ENCODE data around the gene FRAS1.

FRAS1 gene

GRCh38 chr4:78418406-78418805, 361.3 kb downstream of the FRAS1 start:
- no peak for TF ChIP-seq TAF1 (IDR thresholded peaks at IDR 0.05; ENCODE audit: borderline replicate concordance, insufficient read depth, low read length)
- no peak for TF ChIP-seq SIN3A (IDR thresholded peaks at IDR 0.05; ENCODE audit: borderline replicate concordance, insufficient read depth, low read length)
- TF ChIP-seq FOXP2 (optimal IDR thresholded peaks at IDR 0.05; ENCODE audit: borderline replicate concordance, extremely low read depth, extremely low read length, insufficient read depth), result no peak
- TF ChIP-seq POLR2AphosphoS5 (IDR thresholded peaks at IDR 0.05; ENCODE audit: low read depth, low read length), result no peak
- no peak for TF ChIP-seq REST (IDR thresholded peaks at IDR 0.05; ENCODE audit: insufficient read depth in 1 of 2, low read depth in 2 of 2, low read length in 2 of 2)

- TF ChIP-seq FOXP2 (optimal IDR thresholded peaks at IDR 0.05; ENCODE audit: borderline replicate concordance, extremely low read depth, extremely low read length, insufficient read depth) (no peak), POLR2AphosphoS5 (IDR thresholded peaks at IDR 0.05; ENCODE audit: low read depth, low read length) (no peak), REST (IDR thresholded peaks at IDR 0.05; ENCODE audit: insufficient read depth in 1 of 2, low read depth in 2 of 2, low read length in 2 of 2) (no peak), SIN3A (IDR thresholded peaks at IDR 0.05; ENCODE audit: borderline replicate concordance, insufficient read depth, low read length) (no peak), TAF1 (IDR thresholded peaks at IDR 0.05; ENCODE audit: borderline replicate concordance, insufficient read depth, low read length) (no peak)
Measured at GRCh38 chr4:78423790-78424189, 366.7 kb downstream of the FRAS1 start.

GRCh38 chr4:78424461-78424860, 367.3 kb downstream of the FRAS1 start:
- TF ChIP-seq REST (IDR thresholded peaks at IDR 0.05; ENCODE audit: insufficient read depth in 1 of 2, low read depth in 2 of 2, low read length in 2 of 2) (no peak), TAF1 (IDR thresholded peaks at IDR 0.05; ENCODE audit: borderline replicate concordance, insufficient read depth, low read length) (no peak), SIN3A (IDR thresholded peaks at IDR 0.05; ENCODE audit: borderline replicate concordance, insufficient read depth, low read length) (no peak), FOXP2 (optimal IDR thresholded peaks at IDR 0.05; ENCODE audit: borderline replicate concordance, extremely low read depth, extremely low read length, insufficient read depth) (no peak), POLR2AphosphoS5 (IDR thresholded peaks at IDR 0.05; ENCODE audit: low read depth, low read length) (no peak)

- TF ChIP-seq POLR2AphosphoS5 (IDR thresholded peaks at IDR 0.05; ENCODE audit: low read depth, low read length) (no peak), REST (IDR thresholded peaks at IDR 0.05; ENCODE audit: insufficient read depth in 1 of 2, low read depth in 2 of 2, low read length in 2 of 2) (no peak), FOXP2 (optimal IDR thresholded peaks at IDR 0.05; ENCODE audit: borderline replicate concordance, extremely low read depth, extremely low read length, insufficient read depth) (no peak), TAF1 (IDR thresholded peaks at IDR 0.05; ENCODE audit: borderline replicate concordance, insufficient read depth, low read length) (no peak), SIN3A (IDR thresholded peaks at IDR 0.05; ENCODE audit: borderline replicate concordance, insufficient read depth, low read length) (no peak)
Measured at GRCh38 chr4:78426972-78427371, 369.8 kb downstream of the FRAS1 start.

- no peak for TF ChIP-seq FOXP2 (optimal IDR thresholded peaks at IDR 0.05; ENCODE audit: borderline replicate concordance, extremely low read depth, extremely low read length, insufficient read depth)
- TF ChIP-seq REST (IDR thresholded peaks at IDR 0.05; ENCODE audit: insufficient read depth in 1 of 2, low read depth in 2 of 2, low read length in 2 of 2), result no peak
- TF ChIP-seq SIN3A (IDR thresholded peaks at IDR 0.05; ENCODE audit: borderline replicate concordance, insufficient read depth, low read length), result no peak
- TF ChIP-seq POLR2AphosphoS5 (IDR thresholded peaks at IDR 0.05; ENCODE audit: low read depth, low read length), result no peak
- TF ChIP-seq TAF1 (IDR thresholded peaks at IDR 0.05; ENCODE audit: borderline replicate concordance, insufficient read depth, low read length), result no peak
Measured at GRCh38 chr4:78428996-78429395, 371.9 kb downstream of the FRAS1 start.

All from PFSK-1 (cell line).